Fibroblast of peridontal ligament (primary cell): ENCODE data around the gene TAB3.

Source experiments
- DNase-seq: peaks from one replicate; pipeline ENCODE4 v3.0.0-alpha.2; 2010; ENCODE audit errors: extremely low read depth

Gene TAB3

DNA sequence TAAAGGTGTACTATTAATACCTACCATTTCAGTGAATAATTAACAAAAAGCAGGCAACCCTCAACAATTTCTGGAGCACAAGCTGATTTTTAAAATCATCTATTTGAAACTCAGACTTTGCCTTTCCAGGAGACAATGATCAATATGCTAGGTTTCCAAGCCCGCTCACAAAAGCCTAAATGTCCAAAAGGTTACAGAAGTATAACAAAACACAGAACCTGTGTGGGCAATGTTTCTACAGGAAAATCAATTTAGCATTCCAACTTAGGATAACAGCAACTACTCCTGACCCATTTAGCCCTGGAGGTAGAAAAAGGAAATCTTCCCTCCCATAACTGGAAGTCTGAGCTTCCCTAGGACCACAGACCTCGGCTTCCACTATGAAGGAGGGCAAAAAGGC lies 3.9 kb downstream of the TAB3 start:
- no peak for DNase-seq

DNA sequence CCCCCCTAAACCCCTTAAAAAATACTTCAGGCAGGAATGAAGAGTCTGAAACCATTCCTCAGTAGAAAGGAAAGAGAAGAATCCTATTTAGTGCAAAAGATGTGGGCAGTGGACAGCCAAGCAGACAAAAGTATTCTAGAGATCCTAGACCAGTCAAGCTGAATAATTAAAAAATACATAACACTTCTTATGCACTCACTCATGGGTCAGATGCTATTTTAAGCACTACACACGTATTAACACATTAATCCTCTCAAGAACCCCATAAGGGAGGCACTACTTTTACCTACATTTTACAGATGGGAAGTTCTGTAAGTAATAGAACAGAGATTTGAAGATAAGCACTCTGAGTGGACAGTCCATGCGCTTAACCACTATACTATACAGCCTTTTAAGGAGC lies 5.9 kb downstream of the TAB3 start:
- no peak for DNase-seq

- DNase-seq = no peak
Measured at GRCh38 chrX:30881797-30882196, 7.3 kb downstream of the TAB3 start.

DNA sequence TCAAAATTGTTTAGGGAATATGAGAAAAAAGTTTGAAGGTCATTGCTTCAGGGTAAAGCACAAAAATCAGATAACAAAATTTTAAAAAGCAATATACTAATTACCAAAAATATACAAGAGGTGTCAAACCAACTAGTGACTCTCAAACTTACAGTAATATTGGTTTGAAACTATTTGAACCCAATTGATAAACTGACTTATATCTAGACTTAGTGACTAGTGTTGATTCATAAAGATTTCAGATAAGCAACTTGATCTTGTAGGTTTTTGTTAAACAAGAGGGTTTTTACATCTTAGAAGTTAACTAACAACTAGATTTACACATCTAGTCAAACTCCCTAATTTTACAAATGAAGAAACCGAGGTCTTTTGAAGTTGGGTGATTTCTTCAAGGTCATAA lies 7.7 kb downstream of the TAB3 start:
- DNase-seq = no peak

DNA sequence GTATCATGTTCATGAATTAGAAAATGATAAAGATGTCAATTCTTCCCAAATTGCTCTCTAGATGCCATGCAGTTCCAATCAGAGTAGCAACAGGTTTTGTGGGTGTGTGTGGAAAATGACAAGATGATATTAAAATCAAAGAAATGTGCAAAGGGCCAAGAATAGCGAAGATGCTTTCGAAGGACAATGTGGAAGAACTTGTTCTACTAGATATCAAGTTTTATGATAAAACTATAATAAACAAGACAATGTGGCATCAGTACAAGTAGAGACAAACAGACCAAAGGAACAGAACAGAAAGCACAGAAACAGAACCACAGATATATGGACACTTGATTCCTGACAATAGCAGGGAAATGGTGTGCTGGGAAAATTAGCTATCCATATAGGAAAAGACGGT lies 9.0 kb downstream of the TAB3 start:
- DNase-seq = no peak

DNA sequence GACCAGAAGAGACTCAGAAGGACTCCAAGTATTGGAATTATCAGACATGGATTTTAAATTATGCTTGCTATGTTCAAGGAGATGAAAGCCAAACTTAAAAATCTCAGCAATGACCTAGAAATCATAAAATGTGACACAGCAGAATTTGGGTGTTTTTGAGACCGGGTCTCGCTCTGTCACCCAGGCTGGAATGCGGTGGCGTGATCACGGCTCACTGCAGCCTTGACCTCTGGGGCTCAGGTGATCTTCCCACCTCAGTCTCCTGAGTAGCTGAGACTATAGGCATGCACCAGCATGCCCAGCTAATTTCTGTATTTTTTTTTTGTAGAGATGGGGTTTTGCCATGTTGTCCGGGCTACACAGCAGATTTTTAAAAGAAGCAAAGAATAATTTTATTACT lies 12.7 kb downstream of the TAB3 start:
- no peak for DNase-seq

DNA sequence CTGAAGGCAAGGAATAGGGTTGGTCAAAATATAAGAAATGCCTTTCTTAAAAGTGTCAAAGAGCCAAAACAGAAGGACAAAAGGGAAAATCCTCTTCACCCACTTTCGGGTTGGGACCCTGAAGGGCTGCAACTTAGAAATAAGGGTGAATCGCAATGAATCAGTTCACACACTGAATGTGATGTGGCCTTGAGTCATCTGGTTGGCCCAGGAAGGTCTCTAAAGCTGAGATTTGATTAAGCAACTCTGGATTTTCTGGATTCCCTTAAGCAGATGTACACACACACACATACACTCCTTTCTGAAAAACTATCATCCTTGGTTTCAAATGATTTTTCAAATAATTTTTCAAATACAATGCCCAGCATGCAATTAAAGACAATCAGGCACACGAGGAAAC lies 13.1 kb downstream of the TAB3 start:
- DNase-seq = peak; percentile 82

GRCh38 chrX:30874851-30875250 lies 14.2 kb downstream of the TAB3 start:
- no peak for DNase-seq

GRCh38 chrX:30870572-30870971 lies 18.5 kb downstream of the TAB3 start:
- DNase-seq = no peak

DNA sequence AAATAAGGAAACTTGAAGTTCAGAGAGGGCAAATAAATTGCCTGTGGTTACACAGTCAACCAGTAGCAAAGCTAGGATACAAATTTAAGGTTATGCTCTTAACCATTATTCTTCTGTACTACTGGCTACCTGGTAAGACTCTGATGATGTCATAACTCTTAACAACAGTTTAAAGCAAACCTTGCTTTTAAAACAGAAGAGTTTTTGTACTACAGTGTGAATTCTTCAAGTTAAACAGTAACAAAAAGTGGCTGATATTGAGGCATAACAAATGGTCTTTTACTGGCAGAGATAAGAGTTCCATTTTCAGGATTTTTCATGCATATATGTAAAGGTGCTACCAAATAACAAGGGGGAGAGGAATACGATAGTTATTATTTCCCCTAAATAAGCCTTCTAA lies 23.4 kb downstream of the TAB3 start:
- no peak for DNase-seq

DNA sequence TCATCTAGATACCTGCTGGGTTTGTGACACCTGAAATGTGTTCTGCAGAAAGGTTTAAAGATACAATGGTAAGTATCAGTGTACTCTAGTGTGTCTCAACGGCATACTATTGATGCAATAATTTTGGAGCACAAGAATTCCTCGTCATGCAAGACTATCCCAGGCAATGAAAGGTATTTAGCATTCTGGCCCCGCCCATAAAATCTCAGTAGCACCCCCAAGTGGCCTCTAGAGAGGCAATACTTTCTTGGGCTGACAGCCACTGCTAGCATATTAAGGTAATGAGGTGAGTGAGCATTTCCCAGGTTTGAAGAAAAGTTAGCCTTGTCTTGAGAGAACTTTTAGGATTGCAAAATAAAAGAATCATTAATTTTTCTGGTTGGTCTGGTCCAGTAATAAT lies 24.0 kb downstream of the TAB3 start:
- DNase-seq = no peak

DNA sequence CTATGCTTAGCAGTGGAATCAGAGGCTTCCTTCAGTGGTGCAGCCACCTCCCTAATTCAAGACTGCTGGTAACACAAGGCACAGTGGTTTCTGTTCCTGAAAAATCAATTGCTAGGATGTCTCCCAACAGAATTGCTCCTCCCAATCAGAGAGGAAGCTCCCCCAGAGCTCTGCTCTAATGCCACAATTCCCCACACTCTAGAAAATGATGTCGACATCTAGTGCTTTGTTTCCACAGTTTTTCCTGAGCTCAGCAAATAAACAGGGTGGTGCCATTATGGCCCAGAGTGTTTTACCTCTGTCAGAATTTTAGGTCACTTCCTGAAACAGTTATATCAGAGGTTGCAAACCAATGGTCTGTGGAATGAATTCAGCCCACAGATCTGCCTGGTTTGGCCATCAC lies 24.7 kb downstream of the TAB3 start:
- no peak for DNase-seq

- no peak for DNase-seq
Measured at GRCh38 chrX:30863974-30864373, 25.1 kb downstream of the TAB3 start.

- DNase-seq = no peak
Measured at GRCh38 chrX:30858098-30858497, 31.0 kb downstream of the TAB3 start.

GRCh38 chrX:30851449-30851848 lies 37.6 kb downstream of the TAB3 start:
- no peak for DNase-seq

GRCh38 chrX:30835373-30835772 lies 53.7 kb downstream of the TAB3 start:
- DNase-seq = no peak

DNA sequence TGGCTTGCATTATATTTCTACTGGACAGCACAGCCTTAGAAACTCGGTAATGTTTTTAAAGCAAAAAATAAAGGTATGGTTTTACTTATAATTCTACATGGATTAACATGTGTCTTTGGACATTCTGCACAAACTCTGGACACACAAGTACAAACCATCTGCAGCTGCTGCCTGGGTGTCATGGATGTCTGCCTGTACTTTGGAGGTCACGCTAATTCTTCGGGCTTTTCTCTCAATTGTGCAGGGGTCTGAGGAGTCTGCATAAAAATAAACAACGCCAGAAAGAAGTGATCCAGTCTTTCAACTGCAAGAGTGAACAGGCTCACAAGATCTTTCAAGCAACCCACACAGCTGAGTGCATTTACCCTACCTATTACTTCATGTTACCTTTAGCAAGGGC lies 55.2 kb downstream of the TAB3 start:
- DNase-seq = no peak

DNA sequence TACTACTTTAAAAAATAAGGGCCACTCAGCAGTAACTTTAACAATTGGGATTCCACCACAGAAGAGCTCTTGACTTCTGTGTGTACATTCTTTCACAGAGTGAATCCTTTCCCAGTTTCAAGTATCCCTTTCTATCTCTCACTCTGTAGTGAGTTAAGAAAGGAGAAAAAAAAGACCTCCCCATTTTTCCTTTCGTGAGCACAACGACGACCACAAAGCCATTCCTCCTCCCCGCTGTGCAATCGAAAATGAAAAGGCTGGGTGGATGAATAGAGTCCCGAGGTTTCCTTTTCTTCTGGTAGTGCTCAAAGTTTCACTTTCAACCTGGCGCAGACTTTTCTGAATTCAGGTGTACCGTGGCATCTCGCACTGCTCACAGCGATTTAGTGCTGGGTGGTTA lies 58.0 kb downstream of the TAB3 start:
- no peak for DNase-seq

GRCh38 chrX:30830326-30830943 lies 58.6 kb downstream of the TAB3 start:
- no peak for DNase-seq

DNA sequence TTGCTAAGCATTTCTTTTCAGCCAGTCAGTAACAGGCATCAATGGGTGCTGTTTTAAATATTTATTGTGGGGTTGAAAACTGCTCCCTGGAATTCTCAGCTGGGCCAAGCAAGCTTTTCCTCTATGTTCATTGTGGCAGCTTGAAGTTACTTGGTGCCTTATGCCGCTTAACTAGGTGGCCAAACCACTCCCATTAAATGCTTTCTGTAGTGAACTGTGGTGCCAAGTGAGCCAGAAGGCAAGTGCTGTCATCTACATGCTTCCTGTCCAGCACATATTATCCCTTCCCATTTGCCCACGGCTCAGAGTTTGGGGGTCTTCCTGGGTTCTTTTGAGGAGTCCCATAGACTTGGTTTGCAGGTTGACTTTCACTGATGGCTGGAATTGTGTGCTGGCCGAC lies 64.8 kb downstream of the TAB3 start:
- no peak for DNase-seq

DNA sequence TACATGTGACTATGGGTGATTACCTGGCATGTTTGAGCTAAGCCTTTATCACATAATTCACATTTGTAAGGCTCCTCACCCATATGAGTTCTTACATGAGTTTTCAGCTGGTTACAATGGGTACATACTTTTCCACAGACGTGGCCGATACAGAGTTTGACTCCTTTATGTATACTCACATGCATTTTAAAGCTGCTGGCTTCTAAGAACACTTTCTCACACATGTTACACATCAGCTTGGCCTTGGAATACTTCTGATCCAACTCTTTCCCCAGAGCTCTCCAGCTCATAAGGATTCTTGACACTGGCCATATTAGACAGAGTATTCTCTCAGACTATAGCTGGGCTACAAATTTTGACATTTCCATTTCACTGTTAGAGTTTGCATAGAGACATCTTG lies 66.3 kb downstream of the TAB3 start:
- DNase-seq = no peak

DNA sequence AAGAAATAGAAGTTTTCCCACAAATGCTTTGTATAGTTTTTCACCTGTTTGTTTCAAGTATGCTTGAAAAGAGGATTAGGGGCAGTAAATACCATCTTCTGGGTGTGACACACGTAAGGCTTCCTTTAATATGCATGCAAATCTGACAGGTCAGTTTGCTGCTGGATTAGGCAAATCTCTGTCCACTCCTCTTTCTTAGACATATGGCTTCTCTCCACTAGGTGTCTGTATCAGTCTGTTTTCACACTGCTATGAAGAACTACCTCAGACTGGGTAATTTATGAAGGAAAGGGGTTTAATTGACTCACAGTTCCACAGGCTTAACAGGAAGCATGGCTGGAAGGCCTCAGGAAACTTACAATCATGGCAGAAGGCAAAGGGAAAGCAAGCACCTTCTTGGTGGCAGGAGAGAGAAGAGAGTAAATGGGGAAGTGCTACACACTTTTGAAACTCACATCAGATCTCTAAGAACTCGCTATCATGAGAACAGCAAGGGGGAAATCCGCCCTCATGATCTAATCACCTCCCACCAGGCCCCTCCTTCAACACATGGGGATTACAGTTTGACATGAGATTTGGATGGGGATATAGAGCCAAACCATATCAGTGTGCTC lies 66.9 kb downstream of the TAB3 start:
- DNase-seq = no peak

GRCh38 chrX:30821116-30821515 lies 67.9 kb downstream of the TAB3 start:
- DNase-seq = no peak

DNA sequence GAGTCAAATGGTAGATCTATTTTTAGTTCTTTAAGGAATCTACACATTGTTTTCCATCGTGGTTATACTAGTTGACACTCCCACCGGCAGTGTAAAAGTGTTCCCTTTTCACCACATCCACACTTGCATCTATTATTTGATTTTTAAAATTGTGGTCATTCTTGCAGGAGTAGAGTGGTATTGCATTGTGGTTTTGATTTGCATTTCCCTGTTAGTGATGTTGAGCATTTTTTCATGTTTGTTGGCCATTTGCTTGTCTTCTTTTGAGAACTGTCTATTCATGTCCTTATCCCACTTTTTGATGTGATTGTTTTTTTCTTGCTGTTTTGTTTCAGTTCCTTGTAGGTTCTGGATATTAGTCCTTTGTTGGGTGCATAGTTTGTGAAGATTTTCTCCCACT lies 70.0 kb downstream of the TAB3 start:
- DNase-seq = no peak
